WTC11 (cell line): ENCODE results near the gene OLFM4. TPM values are rescaled to one million over a fixed set of nuclear protein-coding genes. Genes with fewer than 3 reads are reported as not detected.

Source experiments
- ATAC-seq: fragments of 200-7000 bp; cut with Tn5 transposase; 2 replicates; pipeline ENCODE4 v1.10.0; 2021; ENCODE audit warnings: mild to moderate bottlenecking, moderate library complexity
- CTCF ChIA-PET: fragments of 300-600 bp; sonication (Branson Sonifier 250); formaldehyde crosslinking; loops from one replicate; lab custom pipeline; 2021; ENCODE audit warnings: antibody characterized with exemption; lab: Charles Lee
- POLR2A ChIA-PET: fragments of 350-600 bp; sonication (Branson Sonifier 250); formaldehyde crosslinking; loops from one replicate; lab custom pipeline; 2021; ENCODE audit warnings: antibody characterized with exemption; lab: Charles Lee
- DNase-seq: peaks from one replicate; pipeline ENCODE4 v3.0.0; 2021; ENCODE audit warnings: low spot score
- H3K27ac Mint-ChIP-seq: 2 replicates; pipeline ENCODE4 v1.8.0; 2021; ENCODE audit warnings: mixed read lengths
- H3K27me3 Mint-ChIP-seq: 2 replicates; pipeline ENCODE4 v1.8.0; 2021; ENCODE audit warnings: low read depth, mild to moderate bottlenecking, moderate library complexity, mixed read lengths
- H3K36me3 Mint-ChIP-seq: 2 replicates; pipeline ENCODE4 v1.8.0; 2021; ENCODE audit warnings: mixed read lengths
- H3K4me1 Mint-ChIP-seq: 2 replicates; pipeline ENCODE4 v1.8.0; 2022; ENCODE audit warnings: mixed read lengths
- H3K4me3 Mint-ChIP-seq: 2 replicates; pipeline ENCODE4 v1.8.0; 2021; ENCODE audit warnings: mild to moderate bottlenecking, moderate library complexity, mixed read lengths
- H3K9me3 Mint-ChIP-seq: 2 replicates; pipeline ENCODE4 v1.8.0; 2021; ENCODE audit warnings: mixed read lengths
- AR ChIP-seq: fragments of 250-450 bp; sonication (Bioruptor Pico); IDR thresholded peaks from 2 replicates; pipeline ENCODE4 v1.9.0; 2021; ENCODE audit warnings: mild to moderate bottlenecking
- ATF2 ChIP-seq: sonication (generic); formaldehyde crosslinking; IDR thresholded peaks from 2 replicates; pipeline ENCODE4 v1.8.1; 2022; ENCODE audit warnings: low read depth, missing genetic modification reagents, borderline replicate concordance
- E2F4 ChIP-seq: sonication (generic); formaldehyde crosslinking; IDR thresholded peaks from 2 replicates; pipeline ENCODE4 v1.8.1; 2022; ENCODE audit warnings: low read depth, mild to moderate bottlenecking, moderate library complexity, missing genetic modification reagents, borderline replicate concordance
- HMGXB4 ChIP-seq: sonication (generic); formaldehyde crosslinking; IDR thresholded peaks from 2 replicates; pipeline ENCODE4 v1.8.1; 2023; ENCODE audit warnings: mild to moderate bottlenecking, moderate library complexity, missing genetic modification reagents
- JAZF1 ChIP-seq: fragments of 250-450 bp; sonication (Bioruptor Pico); IDR thresholded peaks from 2 replicates; pipeline ENCODE4 v1.9.0; 2021; ENCODE audit warnings: moderate library complexity, mild to moderate bottlenecking, inconsistent platforms
- NFYB ChIP-seq: sonication (generic); formaldehyde crosslinking; conservative IDR thresholded peaks from 2 replicates; pipeline ENCODE4 v1.8.0; 2022; ENCODE audit warnings: low read depth, missing genetic modification reagents
- NR1H2 ChIP-seq: sonication (generic); formaldehyde crosslinking; IDR thresholded peaks from 2 replicates; pipeline ENCODE4 v1.9.0; 2021; ENCODE audit warnings: mild to moderate bottlenecking, moderate library complexity, missing genetic modification reagents
- SMAD4 ChIP-seq: sonication (generic); formaldehyde crosslinking; IDR thresholded peaks from 2 replicates; pipeline ENCODE4 v1.8.0; 2022; ENCODE audit warnings: mild to moderate bottlenecking, missing genetic modification reagents
- SOX15 ChIP-seq: fragments of 250-450 bp; sonication (Bioruptor Pico); IDR thresholded peaks from 2 replicates; pipeline ENCODE4 v1.9.0; 2021; ENCODE audit warnings: mild to moderate bottlenecking
- ZBTB21 ChIP-seq: sonication (generic); formaldehyde crosslinking; IDR thresholded peaks from 2 replicates; pipeline ENCODE4 v1.8.1; 2023; ENCODE audit warnings: mild to moderate bottlenecking, missing genetic modification reagents, borderline replicate concordance
- ZNF138 ChIP-seq: sonication (generic); formaldehyde crosslinking; conservative IDR thresholded peaks from 2 replicates; pipeline ENCODE4 v1.8.1; 2022; ENCODE audit warnings: mild to moderate bottlenecking, moderate library complexity, missing genetic modification reagents
- ZNF232 ChIP-seq: sonication (generic); formaldehyde crosslinking; IDR thresholded peaks from 2 replicates; pipeline ENCODE4 v1.8.0; 2022; ENCODE audit warnings: mild to moderate bottlenecking, missing genetic modification reagents
- ZNF416 ChIP-seq: fragments of 250-450 bp; sonication (Bioruptor Pico); IDR thresholded peaks from 2 replicates; pipeline ENCODE4 v1.9.0; 2021; ENCODE audit warnings: mild to moderate bottlenecking, inconsistent platforms
- total RNA-seq: library from RNA; stranded (reverse); gene quantifications from 3 replicates; pipeline ENCODE4 v1.2.3, GENCODE V29; 2021
- TF ChIP-seq, protein P1 (sequence below): sonication (generic); formaldehyde crosslinking; IDR thresholded peaks from 2 replicates; pipeline ENCODE4 v1.8.1; 2023; ENCODE audit warnings: mild to moderate bottlenecking, missing genetic modification reagents, borderline replicate concordance
- TF ChIP-seq, protein P2 (sequence below): sonication (generic); formaldehyde crosslinking; conservative IDR thresholded peaks from 2 replicates; pipeline ENCODE4 v1.8.1; 2022; ENCODE audit warnings: mild to moderate bottlenecking, missing genetic modification reagents
- TF ChIP-seq, protein P3 (sequence below): sonication (generic); formaldehyde crosslinking; IDR thresholded peaks from 2 replicates; pipeline ENCODE4 v1.8.1; 2023; ENCODE audit warnings: mild to moderate bottlenecking, missing genetic modification reagents, moderate library complexity
- TF ChIP-seq, protein P4 (sequence below): sonication (generic); formaldehyde crosslinking; IDR thresholded peaks from 2 replicates; pipeline ENCODE4 v1.8.0; 2022; ENCODE audit warnings: mild to moderate bottlenecking, missing genetic modification reagents

OLFM4 gene
- total RNA-seq, 1 experiment from 2014 or later: 0.17 TPM

DNA sequence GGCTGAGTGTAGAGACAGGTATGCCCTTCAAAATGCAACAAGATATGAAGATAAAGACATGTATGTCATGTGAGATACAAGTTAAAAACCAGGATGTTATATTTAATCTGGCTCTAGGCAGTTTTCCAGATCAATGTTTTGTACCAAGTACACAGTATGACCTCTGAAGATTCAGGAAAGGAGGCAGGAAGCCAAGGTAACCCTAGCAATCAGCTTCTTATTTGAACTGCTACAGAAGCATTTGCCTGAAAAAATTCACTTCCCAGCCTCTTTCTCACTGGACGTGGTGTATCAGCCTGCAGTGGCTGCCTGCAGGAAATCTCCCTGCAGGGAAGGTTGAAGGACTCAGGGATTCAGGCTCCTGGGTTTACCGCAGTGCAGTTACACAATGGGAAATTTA, 24.1 kb downstream of the OLFM4 start (continued):
- TF ChIP-seq, protein P1, sequence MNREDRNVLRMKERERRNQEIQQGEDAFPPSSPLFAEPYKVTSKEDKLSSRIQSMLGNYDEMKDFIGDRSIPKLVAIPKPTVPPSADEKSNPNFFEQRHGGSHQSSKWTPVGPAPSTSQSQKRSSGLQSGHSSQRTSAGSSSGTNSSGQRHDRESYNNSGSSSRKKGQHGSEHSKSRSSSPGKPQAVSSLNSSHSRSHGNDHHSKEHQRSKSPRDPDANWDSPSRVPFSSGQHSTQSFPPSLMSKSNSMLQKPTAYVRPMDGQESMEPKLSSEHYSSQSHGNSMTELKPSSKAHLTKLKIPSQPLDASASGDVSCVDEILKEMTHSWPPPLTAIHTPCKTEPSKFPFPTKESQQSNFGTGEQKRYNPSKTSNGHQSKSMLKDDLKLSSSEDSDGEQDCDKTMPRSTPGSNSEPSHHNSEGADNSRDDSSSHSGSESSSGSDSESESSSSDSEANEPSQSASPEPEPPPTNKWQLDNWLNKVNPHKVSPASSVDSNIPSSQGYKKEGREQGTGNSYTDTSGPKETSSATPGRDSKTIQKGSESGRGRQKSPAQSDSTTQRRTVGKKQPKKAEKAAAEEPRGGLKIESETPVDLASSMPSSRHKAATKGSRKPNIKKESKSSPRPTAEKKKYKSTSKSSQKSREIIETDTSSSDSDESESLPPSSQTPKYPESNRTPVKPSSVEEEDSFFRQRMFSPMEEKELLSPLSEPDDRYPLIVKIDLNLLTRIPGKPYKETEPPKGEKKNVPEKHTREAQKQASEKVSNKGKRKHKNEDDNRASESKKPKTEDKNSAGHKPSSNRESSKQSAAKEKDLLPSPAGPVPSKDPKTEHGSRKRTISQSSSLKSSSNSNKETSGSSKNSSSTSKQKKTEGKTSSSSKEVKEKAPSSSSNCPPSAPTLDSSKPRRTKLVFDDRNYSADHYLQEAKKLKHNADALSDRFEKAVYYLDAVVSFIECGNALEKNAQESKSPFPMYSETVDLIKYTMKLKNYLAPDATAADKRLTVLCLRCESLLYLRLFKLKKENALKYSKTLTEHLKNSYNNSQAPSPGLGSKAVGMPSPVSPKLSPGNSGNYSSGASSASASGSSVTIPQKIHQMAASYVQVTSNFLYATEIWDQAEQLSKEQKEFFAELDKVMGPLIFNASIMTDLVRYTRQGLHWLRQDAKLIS (CRISPR knock-in tag): no peak
- TF ChIP-seq, protein P2, sequence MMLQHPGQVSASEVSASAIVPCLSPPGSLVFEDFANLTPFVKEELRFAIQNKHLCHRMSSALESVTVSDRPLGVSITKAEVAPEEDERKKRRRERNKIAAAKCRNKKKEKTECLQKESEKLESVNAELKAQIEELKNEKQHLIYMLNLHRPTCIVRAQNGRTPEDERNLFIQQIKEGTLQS (CRISPR knock-in tag): no peak
- no peak for TF ChIP-seq NR1H2 (CRISPR knock-in tag)

DNA sequence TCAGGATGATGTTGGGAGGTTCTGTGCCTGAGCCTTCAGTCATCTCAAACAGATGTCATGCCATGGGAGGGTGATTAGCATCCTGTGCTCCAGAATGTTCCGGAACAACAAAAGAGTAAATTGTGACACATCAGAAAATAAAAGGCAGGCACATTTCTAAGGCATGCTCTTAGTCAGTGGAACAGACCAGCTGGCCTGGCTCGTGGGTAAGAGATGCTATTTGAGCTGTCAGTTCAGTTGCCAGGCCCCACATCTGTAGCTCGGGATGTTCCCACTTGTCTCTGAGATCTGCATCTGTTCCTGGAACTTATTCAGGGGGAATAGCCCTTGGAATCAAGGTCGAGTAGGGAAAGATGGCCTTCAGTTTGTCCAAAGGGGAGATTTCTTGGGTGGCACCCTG, 26.0 kb downstream of the OLFM4 start:
- no peak for DNase-seq
- Mint-ChIP-seq H3K4me1 (peaks cover 7% of the 10 kb centered on the region), H3K27me3 (no peaks in the 10 kb centered on the region; the same call in 1 of the 2 replicates), H3K9me3 (peaks cover 4% of the 10 kb centered on the region; the same call in 1 of the 2 replicates), H3K27ac (no peak overlapping the region), H3K36me3 (no peaks in the 10 kb centered on the region), H3K4me3 (no peak overlapping the region)
- TF ChIP-seq E2F4: no peak
- TF ChIP-seq SOX15: no peak
- no peak for TF ChIP-seq ZNF138 (CRISPR knock-in tag)
- TF ChIP-seq HMGXB4 (CRISPR knock-in tag): no peak
- ATAC-seq: no peak
- CTCF ChIA-PET: no interaction called here
- POLR2A ChIA-PET: no interaction called here

DNA sequence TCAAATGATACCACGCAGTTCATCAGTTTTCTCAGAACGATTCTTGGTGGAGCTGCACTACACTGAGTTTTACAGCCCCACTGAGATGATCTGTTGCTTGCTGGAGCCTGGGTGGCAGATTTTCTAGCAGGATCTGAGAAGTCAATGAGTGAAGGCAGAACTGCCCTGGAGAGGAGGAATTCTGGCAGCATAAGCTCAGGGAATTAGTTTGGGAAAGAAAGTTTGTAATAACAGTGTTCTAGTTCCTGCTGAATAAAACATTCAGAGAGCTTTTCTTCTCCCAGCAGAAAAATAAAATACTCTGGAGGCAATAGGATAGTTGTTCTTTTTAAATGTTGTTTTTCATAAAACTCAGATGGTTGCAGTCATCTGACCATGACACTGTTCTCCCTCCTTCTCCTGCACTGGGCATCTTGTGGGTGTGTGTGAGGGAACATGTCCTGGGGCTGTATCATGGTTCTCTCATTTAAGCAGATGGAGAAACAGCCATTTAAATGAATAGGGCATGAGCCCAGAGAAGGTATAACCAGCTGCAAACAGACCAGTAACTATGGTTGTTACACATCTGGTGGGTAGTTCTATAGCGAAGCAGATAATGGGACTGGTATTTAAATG, 29.6 kb downstream of the OLFM4 start:
- Mint-ChIP-seq H3K4me3 (no peak overlapping the region), H3K4me1 (peaks cover 3% of the 10 kb centered on the region; the same call in 1 of the 2 replicates), H3K9me3 (peaks cover 4% of the 10 kb centered on the region; the same call in 1 of the 2 replicates), H3K27ac (no peak overlapping the region), H3K36me3 (no peaks in the 10 kb centered on the region), H3K27me3 (no peaks in the 10 kb centered on the region; the same call in 1 of the 2 replicates)
- CTCF ChIA-PET: interaction anchor here (0.7 to 1.7 kb wide), 2 partner anchors 94 kb away, joined by 3 to 7 read pairs; no protein-coding TSS in a partner anchor
- ATAC-seq (no peak), DNase-seq (no peak)
- TF ChIP-seq ZBTB21 (CRISPR knock-in tag) (no peak), JAZF1 (CRISPR knock-in tag) (no peak), AR (CRISPR knock-in tag) (no peak), ATF2 (no peak), ZNF232 (no peak), ZNF416 (no peak), SMAD4 (CRISPR knock-in tag) (no peak), NFYB (no peak)
- TF ChIP-seq, protein P3, sequence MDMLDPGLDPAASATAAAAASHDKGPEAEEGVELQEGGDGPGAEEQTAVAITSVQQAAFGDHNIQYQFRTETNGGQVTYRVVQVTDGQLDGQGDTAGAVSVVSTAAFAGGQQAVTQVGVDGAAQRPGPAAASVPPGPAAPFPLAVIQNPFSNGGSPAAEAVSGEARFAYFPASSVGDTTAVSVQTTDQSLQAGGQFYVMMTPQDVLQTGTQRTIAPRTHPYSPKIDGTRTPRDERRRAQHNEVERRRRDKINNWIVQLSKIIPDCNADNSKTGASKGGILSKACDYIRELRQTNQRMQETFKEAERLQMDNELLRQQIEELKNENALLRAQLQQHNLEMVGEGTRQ (CRISPR knock-in tag): no peak
- TF ChIP-seq, protein P4, sequence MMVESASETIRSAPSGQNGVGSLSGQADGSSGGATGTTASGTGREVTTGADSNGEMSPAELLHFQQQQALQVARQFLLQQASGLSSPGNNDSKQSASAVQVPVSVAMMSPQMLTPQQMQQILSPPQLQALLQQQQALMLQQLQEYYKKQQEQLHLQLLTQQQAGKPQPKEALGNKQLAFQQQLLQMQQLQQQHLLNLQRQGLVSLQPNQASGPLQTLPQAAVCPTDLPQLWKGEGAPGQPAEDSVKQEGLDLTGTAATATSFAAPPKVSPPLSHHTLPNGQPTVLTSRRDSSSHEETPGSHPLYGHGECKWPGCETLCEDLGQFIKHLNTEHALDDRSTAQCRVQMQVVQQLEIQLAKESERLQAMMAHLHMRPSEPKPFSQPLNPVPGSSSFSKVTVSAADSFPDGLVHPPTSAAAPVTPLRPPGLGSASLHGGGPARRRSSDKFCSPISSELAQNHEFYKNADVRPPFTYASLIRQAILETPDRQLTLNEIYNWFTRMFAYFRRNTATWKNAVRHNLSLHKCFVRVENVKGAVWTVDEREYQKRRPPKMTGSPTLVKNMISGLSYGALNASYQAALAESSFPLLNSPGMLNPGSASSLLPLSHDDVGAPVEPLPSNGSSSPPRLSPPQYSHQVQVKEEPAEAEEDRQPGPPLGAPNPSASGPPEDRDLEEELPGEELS (CRISPR knock-in tag): no peak
- POLR2A ChIA-PET: no interaction called here
